GM18508 (cell line): Measurements from ENCODE around the gene CEP57L1.

ENCODE experiments used
- ATAC-seq: cut with Tn5 transposase; IDR thresholded peaks from one replicate; pipeline ENCODE4 v1.9.1; 2021; ENCODE audit warnings: moderate number of reproducible peaks; ENCODE audit not compliant: insufficient read depth, unreplicated experiment

CEP57L1 gene

GRCh38 chr6:109095036-109095834, at the start of gene CEP57L1:
CEP57L1 (plus strand) TSS chr6:109095507; CDS start chr6:109145222, 49,715 bp downstream.
- peak; percentile 55 for ATAC-seq

DNA sequence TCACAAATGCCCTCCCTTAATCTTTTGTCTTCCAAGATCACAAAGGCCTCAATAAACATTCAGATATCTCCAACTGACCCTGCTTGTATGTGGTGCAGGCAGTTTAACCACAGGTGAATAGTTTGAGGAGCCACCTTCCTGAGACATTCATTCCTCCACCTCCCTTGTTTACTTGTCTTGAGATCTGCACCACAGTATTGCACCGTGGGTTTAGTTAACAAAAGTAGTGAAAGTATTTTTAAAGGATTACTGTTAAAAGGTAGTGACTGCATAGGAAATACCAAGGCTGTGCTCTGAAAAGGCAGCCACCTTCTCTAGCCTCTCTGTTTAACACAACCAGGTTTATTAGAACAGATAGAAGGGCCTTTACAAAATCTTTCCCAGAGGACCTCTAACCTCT, 47.1 kb upstream of the CEP57L1 start:
- no peak for ATAC-seq

- ATAC-seq = no peak
These were observed 46.5 kb upstream of the CEP57L1 start for GRCh38 chr6:109048670-109049415.

GRCh38 chr6:109050012-109050411, 45.3 kb upstream of the CEP57L1 start:
- no peak for ATAC-seq

DNA sequence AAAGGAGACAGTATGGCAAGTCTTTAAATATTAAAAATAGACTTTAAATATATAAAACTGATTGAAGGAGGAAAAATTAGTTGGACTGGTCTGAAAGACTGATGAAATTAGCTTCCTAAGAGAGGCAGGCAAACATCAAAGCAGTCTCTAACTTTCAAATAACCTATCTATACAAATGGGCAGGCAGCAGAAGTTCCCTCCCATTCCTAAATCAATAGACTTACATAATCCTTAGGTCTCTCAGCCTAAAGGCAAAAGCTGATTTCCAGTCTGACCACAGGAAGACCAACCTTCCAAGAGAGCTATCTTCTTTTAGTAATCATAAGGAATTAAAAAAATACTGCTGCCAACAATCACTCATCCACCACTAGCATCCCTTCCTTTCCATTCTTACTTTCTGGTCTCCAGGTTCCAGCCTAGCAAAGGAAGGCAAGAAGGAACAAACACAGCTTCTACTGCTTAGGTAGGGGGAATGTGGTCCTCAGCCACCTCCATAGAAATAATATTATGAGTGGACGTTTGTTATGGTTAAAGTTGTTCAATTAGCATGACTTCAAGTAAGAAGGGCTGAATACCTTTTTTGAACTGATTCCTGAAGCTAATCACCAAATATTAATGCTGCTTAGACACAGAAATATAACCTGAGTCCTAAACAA, 44.7 kb upstream of the CEP57L1 start:
- no peak for ATAC-seq

- ATAC-seq = no peak
These were observed 43.8 kb upstream of the CEP57L1 start for GRCh38 chr6:109051301-109052017.

GRCh38 chr6:109052018-109052651, 43.2 kb upstream of the CEP57L1 start:
- no peak for ATAC-seq

- ATAC-seq = no peak
These were observed 42.5 kb upstream of the CEP57L1 start for GRCh38 chr6:109052852-109053251.

- ATAC-seq = no peak
These were observed 42.0 kb upstream of the CEP57L1 start for GRCh38 chr6:109053336-109053735.

GRCh38 chr6:109055771-109056235, 39.5 kb upstream of the CEP57L1 start:
- no peak for ATAC-seq

- no peak for ATAC-seq
These were observed 38.6 kb upstream of the CEP57L1 start for GRCh38 chr6:109056661-109057060.

- no peak for ATAC-seq
These were observed 36.7 kb upstream of the CEP57L1 start for GRCh38 chr6:109058620-109059019.

DNA sequence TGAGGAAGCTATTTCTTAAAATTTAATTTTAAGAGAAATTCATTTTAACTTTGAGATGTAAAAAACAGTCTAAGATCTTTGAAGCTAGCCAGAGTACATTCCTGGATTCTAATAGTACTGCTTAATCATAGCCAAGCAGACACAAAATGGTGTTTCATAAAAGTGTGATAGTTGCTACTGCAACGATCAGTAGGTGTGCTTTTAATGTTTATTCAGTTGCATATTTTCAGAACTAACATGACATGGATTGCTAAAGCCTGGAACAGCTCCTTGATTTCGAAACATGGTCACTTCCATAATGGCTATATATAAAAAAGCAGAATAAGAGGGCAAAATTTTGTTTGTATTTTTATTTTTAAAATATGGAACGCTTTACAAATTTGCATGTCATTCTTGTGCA, 36.2 kb upstream of the CEP57L1 start:
- no peak for ATAC-seq

GRCh38 chr6:109059571-109060021, 35.7 kb upstream of the CEP57L1 start:
- no peak for ATAC-seq

DNA sequence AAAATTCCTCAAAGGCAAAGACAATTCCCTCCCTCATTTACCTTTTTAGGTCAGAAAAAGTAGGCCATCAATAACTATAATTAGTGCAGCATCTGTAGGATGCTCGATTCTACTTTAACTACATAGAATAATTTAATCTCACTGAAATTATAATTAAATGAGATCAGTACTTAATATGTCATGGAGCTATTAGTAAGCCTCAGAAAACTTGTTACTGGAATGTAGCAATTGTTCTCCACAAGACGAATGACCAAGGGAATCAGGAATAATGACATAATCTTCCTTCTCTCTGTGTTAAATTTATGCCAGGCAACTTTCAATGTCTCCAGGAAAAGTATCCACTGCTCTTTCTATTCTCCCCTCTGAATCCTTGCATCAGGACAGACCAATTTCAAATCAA, 34.7 kb upstream of the CEP57L1 start:
- no peak for ATAC-seq

- ATAC-seq = no peak
These were observed 33.1 kb upstream of the CEP57L1 start for GRCh38 chr6:109062216-109062615.

DNA sequence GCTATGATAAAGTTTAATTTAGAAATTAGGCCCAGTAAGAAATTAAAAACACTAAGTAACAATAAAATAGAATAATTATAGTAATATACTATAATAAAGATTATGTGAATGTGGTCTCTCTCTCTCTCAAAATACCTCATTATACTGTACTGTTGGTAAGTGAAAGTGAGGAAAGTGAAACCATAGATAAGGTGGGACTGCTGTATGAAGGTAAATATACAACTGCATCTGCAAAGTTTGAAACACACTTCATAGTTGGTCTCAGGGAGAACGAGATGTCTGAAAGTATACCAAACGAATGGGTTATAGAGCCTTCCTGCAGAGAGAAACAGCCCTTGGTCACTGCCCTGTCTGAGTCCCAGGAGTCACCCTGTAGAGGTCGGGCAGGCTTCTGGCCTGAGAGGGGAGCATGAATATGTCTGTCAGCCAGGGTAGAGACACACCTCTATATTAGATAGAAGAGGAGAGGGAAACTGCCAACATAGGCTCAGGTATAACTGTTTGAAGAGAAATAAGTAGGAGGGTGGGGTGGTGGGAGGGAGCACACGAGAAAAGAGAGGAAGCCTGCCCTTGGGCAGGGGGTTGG, 32.4 kb upstream of the CEP57L1 start:
- ATAC-seq = no peak

GRCh38 chr6:109069746-109070145, 25.6 kb upstream of the CEP57L1 start:
- no peak for ATAC-seq

GRCh38 chr6:109071125-109071917, 24.0 kb upstream of the CEP57L1 start:
- ATAC-seq = no peak
